CD14-positive monocyte (primary cell): ENCODE data around the gene ESYT1. TPM values are rescaled to one million over a fixed set of nuclear protein-coding genes. Genes with fewer than 3 reads are reported as not detected.

Experiments used
- DNase-seq, 3 donors: peaks; one replicate each; pipeline ENCODE4 v3.0.0-alpha.2; 2011 to 2022
- H2AFZ ChIP-seq: 2 replicates; pipeline ENCODE4 v1.6.0; 2012; ENCODE audit warnings: mild to moderate bottlenecking, low read depth, low read length, inconsistent platforms; ENCODE audit not compliant: insufficient read depth, poor library complexity, severe bottlenecking
- H3K27ac ChIP-seq, 2 donors: 1 replicate in 1 of 2; 2 replicates in 1 of 2; pipeline ENCODE4 v1.5.1; 2012 to 2013; ENCODE audit warnings: low read length in 2 of 2, control low read depth in 1 of 2, inconsistent platforms in 1 of 2, low read depth in 1 of 2, mild to moderate bottlenecking in 1 of 2
- H3K27me3 ChIP-seq, 2 donors: one replicate each; pipeline versions ENCODE4 v1.6.0 to v1.6.1; 2011 to 2013; ENCODE audit warnings: low read length in 2 of 2; ENCODE audit not compliant: control insufficient read depth in 2 of 2, insufficient read depth in 2 of 2
- H3K36me3 ChIP-seq, 2 donors: replicated peaks in 1 of 2; 1 replicate in 1 of 2; 2 replicates in 1 of 2; pipeline versions ENCODE4 v1.5.1 to v1.6.1; 2012 to 2013; ENCODE audit warnings: low read length in 2 of 2, control low read depth in 1 of 2, inconsistent platforms in 1 of 2, mild to moderate bottlenecking in 1 of 2; ENCODE audit not compliant: insufficient read depth in 2 of 2, control insufficient read depth in 1 of 2
- H3K4me1 ChIP-seq, 2 donors: 1 replicate in 1 of 2; 2 replicates in 1 of 2; pipeline versions ENCODE4 v1.5.1 to v1.6.1; 2012 to 2013; ENCODE audit warnings: low read length in 2 of 2, control low read depth in 1 of 2, inconsistent platforms in 1 of 2, mild to moderate bottlenecking in 1 of 2, moderate library complexity in 1 of 2; ENCODE audit not compliant: insufficient read depth in 2 of 2, control insufficient read depth in 1 of 2
- H3K4me2 ChIP-seq: replicated peaks from 2 replicates; pipeline ENCODE3; 2012; ENCODE audit warnings: low read length, moderate library complexity, mild to moderate bottlenecking; ENCODE audit not compliant: poor library complexity, severe bottlenecking; ENCODE audit errors: extremely low read depth
- H3K4me3 ChIP-seq, 3 experiments: fragments of 200-600 bp in 1 of 3; sonication (generic) in 1 of 3; replicated peaks in 1 of 3; 1 replicate in 2 of 3; 2 replicates in 1 of 3; pipeline ENCODE4 v1.5.1; 2011 to 2013; ENCODE audit warnings: low read length in 3 of 3, mild to moderate bottlenecking in 3 of 3, control low read depth in 2 of 3, low read depth in 2 of 3, inconsistent platforms in 1 of 3, moderate library complexity in 1 of 3
- H3K79me2 ChIP-seq: 2 replicates; pipeline ENCODE4 v1.6.0; 2012; ENCODE audit warnings: mild to moderate bottlenecking, control low read depth, inconsistent platforms, low read length, moderate library complexity; ENCODE audit not compliant: insufficient read depth
- H3K9ac ChIP-seq: 2 replicates; pipeline ENCODE4 v1.6.0; 2017; ENCODE audit warnings: low read length, mild to moderate bottlenecking; ENCODE audit not compliant: insufficient read depth, poor library complexity, severe bottlenecking
- H3K9me3 ChIP-seq, 2 donors: replicated peaks in 1 of 2; 1 replicate in 1 of 2; 2 replicates in 1 of 2; pipeline versions ENCODE4 v1.5.1 to v1.6.1; 2012 to 2013; ENCODE audit warnings: low read length in 2 of 2, control low read depth in 1 of 2; ENCODE audit not compliant: control insufficient read depth in 1 of 2, insufficient read depth in 1 of 2
- H4K20me1 ChIP-seq: 2 replicates; pipeline ENCODE4 v1.6.0; 2012; ENCODE audit warnings: mild to moderate bottlenecking, low read length, control low read depth, moderate library complexity; ENCODE audit not compliant: insufficient read depth
- H3K27ac Mint-ChIP-seq, 7 donors: one replicate each; pipeline ENCODE4 v1.8.0; 2020; ENCODE audit warnings: mild to moderate bottlenecking in 7 of 7, mixed read lengths in 7 of 7, moderate library complexity in 6 of 7, inconsistent platforms in 2 of 7
- H3K27me3 Mint-ChIP-seq, 3 donors: one replicate each; pipeline ENCODE4 v1.8.0; 2021 to 2022; ENCODE audit warnings: low read depth in 3 of 3, mild to moderate bottlenecking in 3 of 3, mixed read lengths in 3 of 3, moderate library complexity in 3 of 3, inconsistent platforms in 1 of 3
- H3K36me3 Mint-ChIP-seq, 2 donors: one replicate each; pipeline ENCODE4 v1.8.0; 2020; ENCODE audit warnings: mixed read lengths in 2 of 2, inconsistent platforms in 1 of 2, mild to moderate bottlenecking in 1 of 2
- H3K4me1 Mint-ChIP-seq: one replicate; pipeline ENCODE4 v1.8.0; 2020; ENCODE audit warnings: mild to moderate bottlenecking, mixed read lengths
- H3K4me3 Mint-ChIP-seq, 2 donors: one replicate each; pipeline ENCODE4 v1.8.0; 2020; ENCODE audit warnings: mild to moderate bottlenecking in 2 of 2, mixed read lengths in 2 of 2, moderate library complexity in 1 of 2
- H3K9me3 Mint-ChIP-seq, 7 donors: one replicate each; pipeline ENCODE4 v1.8.0; 2020 to 2022; ENCODE audit warnings: mixed read lengths in 7 of 7, mild to moderate bottlenecking in 6 of 7, moderate library complexity in 6 of 7, inconsistent platforms in 2 of 7
- WGBS: methylation state at CpG from one replicate; pipeline ENCODE4 v1.1.5; 2013; ENCODE audit warnings: missing lambda C conversion rate; ENCODE audit not compliant: insufficient coverage; 5-methylcytosine and 5-hydroxymethylcytosine counted together
- intact Hi-C, 2 donors: fragments of 100-400 bp; cut with micrococcal nuclease; formaldehyde crosslinking; loops; one replicate each; pipeline versions ENCODE4 v1.15.0 to v1.15.1; 2023
- polyA plus RNA-seq, 3 donors: library from polyadenylated mRNA; depleted of rRNA in 1 of 3; unstranded in 2 of 3; stranded (reverse) in 1 of 3; fragments of 300-500 nt in 2 of 3; fragments of >200 nt in 1 of 3; fragmentation: Illumina TruSeq in 2 of 3; gene quantifications; 1 replicate in 2 of 3; 2 replicates in 1 of 3; pipeline ENCODE4 v1.2.3, GENCODE V29; 2012 to 2021
- TF ChIP-seq, protein P1 (sequence below): fragments of 200-600 bp; IDR thresholded peaks from one replicate; pipeline ENCODE4 v1.8.0; 2022; ENCODE audit warnings: antibody characterized with exemption, mild to moderate bottlenecking

The ESYT1 gene
- polyA plus RNA-seq, 3 donors = 74.2 to 81.1 (median 74.6) TPM

DNA sequence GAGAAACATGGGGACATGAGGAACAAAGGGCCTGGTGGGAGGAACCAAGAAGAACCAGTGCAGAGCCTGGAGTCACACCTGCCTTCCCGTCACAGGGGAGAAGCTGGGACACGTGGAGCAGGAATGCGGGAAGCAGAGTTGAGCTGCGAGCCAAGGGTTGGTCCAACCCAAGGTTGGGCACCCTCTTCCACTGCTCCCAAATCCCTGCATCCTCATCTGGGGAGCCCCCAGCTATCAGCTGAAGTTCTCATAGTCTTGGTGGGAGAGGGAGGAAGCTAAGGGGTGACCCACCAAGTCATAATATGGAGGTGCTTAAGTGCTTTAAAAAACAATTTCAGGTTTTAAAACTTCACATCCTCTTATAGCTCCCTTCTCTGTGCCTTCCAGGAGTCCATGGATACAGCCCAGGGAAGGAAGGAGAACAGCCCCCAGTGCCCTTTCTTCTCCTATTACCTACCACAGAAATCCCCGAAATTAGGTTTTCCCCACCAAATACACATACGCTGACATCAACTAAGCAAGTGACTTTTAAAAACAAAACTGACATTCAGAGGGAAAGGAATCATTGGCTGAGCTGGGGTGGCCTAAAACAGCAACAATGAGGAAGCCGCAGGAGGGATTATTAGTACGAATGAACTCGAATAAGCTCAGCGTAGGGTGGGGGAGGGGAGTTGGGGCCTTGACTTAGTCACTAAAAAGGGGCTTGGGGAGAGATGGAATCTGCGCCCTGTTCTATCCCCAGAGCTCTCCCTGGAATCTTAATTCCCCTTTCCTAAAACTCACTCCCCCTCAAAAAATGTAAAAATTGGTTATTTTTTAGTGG, 34.6 kb downstream of the ESYT1 start:
- no peaks in the 10 kb centered on the region for H3K9me3 Mint-ChIP-seq
- peaks cover 65 to 77% of the 10 kb centered on the region in 2 donors for H3K36me3 ChIP-seq
- peaks cover 65 to 78% of the 10 kb centered on the region in 2 donors for H3K36me3 Mint-ChIP-seq
- peaks cover 75% of the 10 kb centered on the region for H4K20me1 ChIP-seq
- DNase-seq = no peak
- intact Hi-C loops = loop anchor here in 1 of 2 donors (5.0 kb wide), 1 partner anchor 35 kb away; the partner anchor contains the start of gene ESYT1
- 97% methylated on average over 6 of the region's 11 CpGs for WGBS
- H3K4me1 Mint-ChIP-seq = peaks cover 29% of the 10 kb centered on the region
- no peaks in the 10 kb centered on the region for H3K27me3 ChIP-seq
- H3K27ac ChIP-seq = peak overlapping the region in 1 of 2 donors; percentile 1
- no peak overlapping the region for H3K4me3 ChIP-seq
- H3K9me3 ChIP-seq = no peaks in the 10 kb centered on the region
- no peak overlapping the region for H3K9ac ChIP-seq
- peaks cover 26 to 30% of the 10 kb centered on the region in 2 donors for H3K4me1 ChIP-seq
- H3K4me2 ChIP-seq = no peak overlapping the region
- H3K4me3 Mint-ChIP-seq = no peak overlapping the region
- TF ChIP-seq, protein P1, sequence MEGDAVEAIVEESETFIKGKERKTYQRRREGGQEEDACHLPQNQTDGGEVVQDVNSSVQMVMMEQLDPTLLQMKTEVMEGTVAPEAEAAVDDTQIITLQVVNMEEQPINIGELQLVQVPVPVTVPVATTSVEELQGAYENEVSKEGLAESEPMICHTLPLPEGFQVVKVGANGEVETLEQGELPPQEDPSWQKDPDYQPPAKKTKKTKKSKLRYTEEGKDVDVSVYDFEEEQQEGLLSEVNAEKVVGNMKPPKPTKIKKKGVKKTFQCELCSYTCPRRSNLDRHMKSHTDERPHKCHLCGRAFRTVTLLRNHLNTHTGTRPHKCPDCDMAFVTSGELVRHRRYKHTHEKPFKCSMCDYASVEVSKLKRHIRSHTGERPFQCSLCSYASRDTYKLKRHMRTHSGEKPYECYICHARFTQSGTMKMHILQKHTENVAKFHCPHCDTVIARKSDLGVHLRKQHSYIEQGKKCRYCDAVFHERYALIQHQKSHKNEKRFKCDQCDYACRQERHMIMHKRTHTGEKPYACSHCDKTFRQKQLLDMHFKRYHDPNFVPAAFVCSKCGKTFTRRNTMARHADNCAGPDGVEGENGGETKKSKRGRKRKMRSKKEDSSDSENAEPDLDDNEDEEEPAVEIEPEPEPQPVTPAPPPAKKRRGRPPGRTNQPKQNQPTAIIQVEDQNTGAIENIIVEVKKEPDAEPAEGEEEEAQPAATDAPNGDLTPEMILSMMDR = no peak
- peak overlapping the region; percentile 4 to 70 (median 53) for H3K27ac Mint-ChIP-seq
- H3K27me3 Mint-ChIP-seq = no peaks in the 10 kb centered on the region
- H3K79me2 ChIP-seq = peaks cover 44% of the 10 kb centered on the region
- no peak overlapping the region for H2AFZ ChIP-seq

DNA sequence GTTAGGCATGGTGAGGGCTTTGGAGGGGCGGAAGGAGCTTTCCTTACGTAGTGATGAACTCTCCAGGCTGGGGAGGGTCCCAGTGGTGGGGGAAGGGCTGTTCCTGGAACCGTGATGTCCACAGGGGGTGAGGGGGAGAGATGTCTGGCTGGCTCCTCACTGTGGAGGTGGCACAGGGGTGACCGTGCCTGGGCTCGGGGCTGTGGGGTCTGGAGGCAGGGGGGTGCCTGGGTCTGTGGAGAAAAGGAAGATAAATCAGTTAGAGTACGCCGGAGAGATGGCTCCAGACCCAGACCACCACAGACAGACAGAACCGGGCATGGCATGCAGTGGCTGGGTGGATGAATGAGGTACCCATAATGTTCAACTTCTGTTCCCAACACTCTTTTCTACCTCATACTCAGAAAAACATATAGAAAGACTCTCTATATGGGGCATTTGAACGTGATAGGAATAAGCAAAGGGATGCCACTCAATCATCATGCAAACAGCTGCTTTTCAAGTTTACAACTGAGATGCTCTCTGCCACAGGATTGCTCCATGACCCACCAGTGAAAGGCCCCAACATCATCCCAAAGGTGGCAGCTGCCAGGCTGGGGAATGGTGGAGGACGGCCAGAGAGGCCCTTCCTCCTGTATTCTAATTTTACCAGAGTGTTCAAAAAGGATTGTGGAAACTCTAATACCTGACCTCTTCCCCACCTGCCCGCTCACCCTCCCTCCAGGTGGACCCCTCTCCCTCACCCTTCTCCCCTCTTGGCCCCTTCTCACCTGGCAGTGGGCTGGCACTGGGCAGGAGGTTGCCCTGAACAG, 35.7 kb downstream of the ESYT1 start:
- Mint-ChIP-seq H3K27me3 (peaks cover 0 to 3% (median 0%) of the 10 kb centered on the region in 3 donors), H3K4me3 (no peak overlapping the region), H3K4me1 (peaks cover 28% of the 10 kb centered on the region), H3K36me3 (peaks cover 71 to 88% of the 10 kb centered on the region in 2 donors), H3K9me3 (no peaks in the 10 kb centered on the region), H3K27ac (peak overlapping the region in 4 of 7 donors; percentile 41 to 73 (median 64))
- no peak for DNase-seq
- Histone ChIP-seq H3K27me3 (no peaks in the 10 kb centered on the region), H3K9ac (no peak overlapping the region), H3K4me2 (no peak overlapping the region), H2AFZ (no peak overlapping the region), H3K27ac (peak overlapping the region in 1 of 2 donors; percentile 23), H3K4me3 (no peak overlapping the region), H3K79me2 (peaks cover 37% of the 10 kb centered on the region), H4K20me1 (peaks cover 74% of the 10 kb centered on the region), H3K4me1 (peaks cover 26 to 28% of the 10 kb centered on the region in 2 donors), H3K36me3 (peaks cover 73 to 88% of the 10 kb centered on the region in 2 donors), H3K9me3 (no peaks in the 10 kb centered on the region)
- intact Hi-C loops = loop anchor here in 1 of 2 donors (5.0 kb wide), 1 partner anchor 36 kb away; the partner anchor contains the start of gene ESYT1
- TF ChIP-seq, protein P1 = no peak
- 92% methylated on average over 5 of the region's 11 CpGs for WGBS
